HepG2 (cell line): Measurements from ENCODE around the gene USP15. TPM values are rescaled to one million over a fixed set of nuclear protein-coding genes. Genes with fewer than 3 reads are reported as not detected.

Experiments
- ATAC-seq: fragments of 200-7000 bp; cut with Tn5 transposase; 3 replicates; pipeline ENCODE4 v1.9.1; 2020; ENCODE audit warnings: mild to moderate bottlenecking, moderate library complexity
- BruUV-seq: library from RNA; stranded (reverse); fragments of 400-500 nt; replicated peaks from 2 replicates; lab custom pipeline; 2021; lab: Mats Ljungman, UMichigan
- CTCF ChIA-PET: fragments of 300-600 bp; formaldehyde crosslinking; extraction: SDS; loops from one replicate; lab custom pipeline; 2021; ENCODE audit warnings: low total read pairs, inconsistent platforms, low intra/inter-chr PET ratio; lab: Yijun Ruan, JAX
- POLR2A ChIA-PET: fragments of 350-600 bp; sonication (Branson Sonifier 250); formaldehyde crosslinking; loops from one replicate; lab custom pipeline; 2020; ENCODE audit warnings: antibody characterized with exemption, inconsistent platforms; lab: Yijun Ruan, JAX
- DNase-seq: peaks from one replicate; pipeline ENCODE4 v3.0.0-alpha.2; 2015; ENCODE audit warnings: low spot score
- FAIRE-seq: peaks from 3 replicates; lab custom pipeline; 2011; peaks lifted over from hg19 to GRCh38; lab: Jason Lieb, UNC
- H2AFZ ChIP-seq: one replicate; pipeline ENCODE4 v1.6.1; 2011; ENCODE audit warnings: low read length, inconsistent platforms
- H3K27ac ChIP-seq: fragments of 300-600 bp; 3 replicates; pipeline ENCODE4 v1.8.0; 2011; ENCODE audit warnings: mixed run types, mild to moderate bottlenecking, mixed read lengths, low read length, inconsistent platforms; ENCODE audit not compliant: insufficient read depth; ENCODE audit errors: extremely low read length
- H3K27me3 ChIP-seq, 2 experiments: fragments of 200-600 bp in 1 of 2; 2 replicates in 1 of 2; 3 replicates in 1 of 2; pipeline versions ENCODE4 v1.6.0 to v1.8.0; 2011; ENCODE audit warnings: low read length in 2 of 2, mild to moderate bottlenecking in 2 of 2, moderate library complexity in 2 of 2, inconsistent platforms in 1 of 2; ENCODE audit not compliant: insufficient read depth in 2 of 2, control insufficient read depth in 1 of 2
- H3K36me3 ChIP-seq, 2 experiments: fragments of 200-600 bp in 1 of 2; replicated peaks in 1 of 2; 2 replicates in 1 of 2; 3 replicates in 1 of 2; pipeline versions ENCODE4 v1.5.1 to v1.8.0; 2011; ENCODE audit warnings: low read length in 2 of 2, inconsistent platforms in 1 of 2; ENCODE audit not compliant: insufficient read depth in 2 of 2, control insufficient read depth in 1 of 2
- H3K4me1 ChIP-seq: 2 replicates; pipeline ENCODE4 v1.5.1; 2012; ENCODE audit warnings: low read length, inconsistent platforms; ENCODE audit not compliant: insufficient read depth
- H3K4me2 ChIP-seq: 2 replicates; pipeline ENCODE4 v1.6.0; 2011; ENCODE audit warnings: low read depth, low read length, inconsistent platforms
- H3K4me3 ChIP-seq, 3 experiments: fragments of 200-600 bp in 1 of 3; sonication (generic), shearing (Covaris generic) in 1 of 3; replicated peaks in 1 of 3; 2 replicates each; pipeline ENCODE4 v1.5.1; 2011 to 2016; ENCODE audit warnings: low read length in 3 of 3, inconsistent platforms in 2 of 3, low read depth in 2 of 3, mild to moderate bottlenecking in 2 of 3, control low read depth in 1 of 3, mixed read lengths in 1 of 3; ENCODE audit not compliant: insufficient read depth in 1 of 3
- H3K79me2 ChIP-seq: one replicate; pipeline ENCODE4 v1.6.1; 2011; ENCODE audit warnings: low read length, inconsistent platforms; ENCODE audit not compliant: insufficient read depth
- H3K9ac ChIP-seq: 2 replicates; pipeline ENCODE4 v1.6.0; 2011; ENCODE audit warnings: mild to moderate bottlenecking, low read depth, low read length, inconsistent platforms; ENCODE audit not compliant: insufficient read depth
- H3K9me3 ChIP-seq: 2 replicates; pipeline ENCODE4 v1.5.1; 2012; ENCODE audit warnings: mild to moderate bottlenecking, low read length
- H4K20me1 ChIP-seq: 2 replicates; pipeline ENCODE4 v1.6.0; 2011; ENCODE audit warnings: inconsistent platforms, mild to moderate bottlenecking, low read length, moderate library complexity; ENCODE audit not compliant: insufficient read depth
- CAMTA2 ChIP-seq: sonication (generic); formaldehyde crosslinking; IDR thresholded peaks from 2 replicates; pipeline ENCODE4 v1.4.0; 2020; ENCODE audit warnings: mild to moderate bottlenecking, missing genetic modification reagents, borderline replicate concordance
- ESRRA ChIP-seq: sonication (generic); formaldehyde crosslinking; IDR thresholded peaks from 2 replicates; pipeline ENCODE4 v1.5.1; 2020; ENCODE audit warnings: mild to moderate bottlenecking, low read depth, missing genetic modification reagents
- FOXA1 ChIP-seq, 2 experiments: fragments of 450-650 bp in 1 of 2; sonication (generic) in 1 of 2; formaldehyde crosslinking in 1 of 2; IDR thresholded peaks; 2 replicates each; pipeline versions ENCODE4 v1.4.0 to v1.6.1; 2016 to 2020; ENCODE audit warnings: missing genetic modification reagents in 1 of 2
- JUNB ChIP-seq: sonication (generic); formaldehyde crosslinking; IDR thresholded peaks from 2 replicates; pipeline ENCODE4 v1.8.0; 2022; ENCODE audit warnings: missing genetic modification reagents, mild to moderate bottlenecking, borderline replicate concordance
- MXD4 ChIP-seq: IDR thresholded peaks from 2 replicates; pipeline ENCODE4 v1.6.1; 2016; ENCODE audit warnings: mild to moderate bottlenecking, missing biosample characterization, missing genetic modification reagents
- NR0B2 ChIP-seq: sonication (generic); formaldehyde crosslinking; IDR thresholded peaks from 2 replicates; pipeline ENCODE4 v1.4.0; 2020; ENCODE audit warnings: mild to moderate bottlenecking, missing genetic modification reagents
- SP5 ChIP-seq: IDR thresholded peaks from 2 replicates; pipeline ENCODE4 v1.6.1; 2016; ENCODE audit warnings: low read depth, borderline replicate concordance
- SYNCRIP ChIP-seq: fragments of 200-400 bp; formaldehyde crosslinking; IDR thresholded peaks from 2 replicates; pipeline ENCODE4 v1.6.1; 2018; ENCODE audit warnings: mild to moderate bottlenecking, low read depth, low read length; ENCODE audit not compliant: insufficient read depth
- TOE1 ChIP-seq: sonication (generic); formaldehyde crosslinking; IDR thresholded peaks from 2 replicates; pipeline ENCODE4 v1.4.0; 2020; ENCODE audit warnings: mild to moderate bottlenecking, missing genetic modification reagents
- ZBTB34 ChIP-seq: sonication (generic); formaldehyde crosslinking; IDR thresholded peaks from 2 replicates; pipeline ENCODE4 v1.8.0; 2022; ENCODE audit warnings: mild to moderate bottlenecking, missing genetic modification reagents
- ZFP90 ChIP-seq: sonication (generic); formaldehyde crosslinking; IDR thresholded peaks from 2 replicates; pipeline ENCODE4 v1.8.0; 2022; ENCODE audit warnings: missing genetic modification reagents, mild to moderate bottlenecking, inconsistent platforms, borderline replicate concordance
- ZNF574 ChIP-seq: sonication (generic); formaldehyde crosslinking; IDR thresholded peaks from 2 replicates; pipeline ENCODE4 v1.4.0; 2020; ENCODE audit warnings: missing genetic modification reagents
- ZNF616 ChIP-seq: sonication (generic); formaldehyde crosslinking; IDR thresholded peaks from 2 replicates; pipeline ENCODE4 v1.5.0; 2020; ENCODE audit warnings: low read depth, mild to moderate bottlenecking, missing genetic modification reagents
- ZNF713 ChIP-seq: sonication (generic); formaldehyde crosslinking; IDR thresholded peaks from 2 replicates; pipeline ENCODE4 v1.4.0; 2020; ENCODE audit warnings: mild to moderate bottlenecking, missing genetic modification reagents
- WGBS: methylation state at CpG from one replicate; pipeline ENCODE4 v1.1.6; 2017; ENCODE audit warnings: low lambda C conversion rate; 5-methylcytosine and 5-hydroxymethylcytosine counted together
- in situ Hi-C: cut with HindIII; loops from 2 replicates; pipeline ENCODE4 v1.10.0; 2017; ENCODE audit warnings: low pct_unique_long_range_greater_than_20kb; ENCODE audit not compliant: extremely low pct_ligation_motif_present
- intact Hi-C: fragments of 100-400 bp; cut with micrococcal nuclease; formaldehyde crosslinking; loops from one replicate; pipeline ENCODE4 v1.10.0; 2022; ENCODE audit not compliant: unreplicated experiment
- polyA plus RNA-seq, 8 experiments: library from polyadenylated mRNA; depleted of rRNA in 3 of 8; stranded (reverse) in 7 of 8; unstranded in 1 of 8; fragments of >200 nt; fragmentation: Illumina TruSeq in 4 of 8; extraction: Trizol in 4 of 8; gene quantifications; 2 replicates each; pipeline versions ENCODE4 v1.2.1 to v1.2.3, GENCODE V29; 2011 to 2016; ENCODE audit warnings: low read depth in 4 of 8, missing spikeins in 1 of 8, mixed read lengths in 1 of 8; ENCODE audit not compliant: insufficient read depth in 1 of 8
- total RNA-seq, 5 experiments: library from RNA; depleted of rRNA; stranded (reverse); fragments of >200 nt; fragmentation: Illumina TruSeq; extraction: Trizol; gene quantifications; 2 replicates each; pipeline ENCODE4 v1.2.3, GENCODE V29; 2016; ENCODE audit warnings: low read depth in 1 of 5
- TF ChIP-seq, protein P1 (sequence below): IDR thresholded peaks from 2 replicates; pipeline ENCODE4 v1.6.1; 2016; ENCODE audit warnings: mild to moderate bottlenecking, missing biosample characterization, missing genetic modification reagents
- TF ChIP-seq, protein P2 (sequence below): sonication (generic); formaldehyde crosslinking; IDR thresholded peaks from 2 replicates; pipeline ENCODE4 v1.4.0; 2020; ENCODE audit warnings: missing genetic modification reagents

The USP15 gene
- total and polyA plus RNA-seq, 2 of the 13 experiments (the other 11 are each of a cell fraction or from before 2014, with no cell fraction given), result 17.3 to 51.7 TPM

GRCh38 chr12:62446754-62447452 lies 186.7 kb downstream of the USP15 start:
- H3K79me2 ChIP-seq, result no peaks in the 10 kb centered on the region
- WGBS, result 19% methylated on average over 2 of the region's 2 CpGs
- ChIA-PET CTCF (no interaction called here), POLR2A (interaction anchor here (1.0 kb wide), 1 partner anchor 20 kb away, joined by 3 read pairs; the partner anchor contains the start of gene MON2)
- FAIRE-seq (no peak), ATAC-seq (no peak), DNase-seq (no peak)
- no peaks in the 10 kb centered on the region for H3K36me3 ChIP-seq
- no peaks in the 10 kb centered on the region for H3K4me1 ChIP-seq
- no peaks in the 10 kb centered on the region for H4K20me1 ChIP-seq
- no peak overlapping the region for H3K4me3 ChIP-seq
- intact Hi-C loops (no loop called here), in situ Hi-C loops (no loop called here)
- H3K27ac ChIP-seq, result no peak overlapping the region
- no peaks in the 10 kb centered on the region for H3K27me3 ChIP-seq
- no peak overlapping the region for H3K4me2 ChIP-seq
- H3K9ac ChIP-seq, result no peak overlapping the region
- H2AFZ ChIP-seq, result no peak overlapping the region
- H3K9me3 ChIP-seq, result peaks cover 2% of the 10 kb centered on the region; the same call in 1 of the 2 replicates
- BruUV-seq, result no TSS peak
- TF ChIP-seq ZBTB34 (CRISPR knock-in tag) (no peak), ZNF574 (CRISPR knock-in tag) (no peak), ESRRA (CRISPR knock-in tag) (no peak), NR0B2 (no peak), SYNCRIP (no peak), MXD4 (no peak), FOXA1 (IDR thresholded peaks at IDR 0.05) (no peak), FOXA1 (CRISPR knock-in tag; IDR thresholded peaks at IDR 0.05) (no peak), ZFP90 (CRISPR knock-in tag) (no peak), ZNF616 (CRISPR knock-in tag) (no peak), TOE1 (CRISPR knock-in tag) (no peak), ZNF713 (no peak), CAMTA2 (CRISPR knock-in tag) (no peak), SP5 (CRISPR knock-in tag) (no peak), JUNB (CRISPR knock-in tag) (no peak)
- TF ChIP-seq, protein P1, sequence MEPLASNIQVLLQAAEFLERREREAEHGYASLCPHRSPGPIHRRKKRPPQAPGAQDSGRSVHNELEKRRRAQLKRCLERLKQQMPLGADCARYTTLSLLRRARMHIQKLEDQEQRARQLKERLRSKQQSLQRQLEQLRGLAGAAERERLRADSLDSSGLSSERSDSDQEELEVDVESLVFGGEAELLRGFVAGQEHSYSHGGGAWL (CRISPR knock-in tag), result no peak
- TF ChIP-seq, protein P2, sequence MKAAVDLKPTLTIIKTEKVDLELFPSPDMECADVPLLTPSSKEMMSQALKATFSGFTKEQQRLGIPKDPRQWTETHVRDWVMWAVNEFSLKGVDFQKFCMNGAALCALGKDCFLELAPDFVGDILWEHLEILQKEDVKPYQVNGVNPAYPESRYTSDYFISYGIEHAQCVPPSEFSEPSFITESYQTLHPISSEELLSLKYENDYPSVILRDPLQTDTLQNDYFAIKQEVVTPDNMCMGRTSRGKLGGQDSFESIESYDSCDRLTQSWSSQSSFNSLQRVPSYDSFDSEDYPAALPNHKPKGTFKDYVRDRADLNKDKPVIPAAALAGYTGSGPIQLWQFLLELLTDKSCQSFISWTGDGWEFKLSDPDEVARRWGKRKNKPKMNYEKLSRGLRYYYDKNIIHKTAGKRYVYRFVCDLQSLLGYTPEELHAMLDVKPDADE (CRISPR knock-in tag), result no peak
